Upper lobe of left lung (tissue), 6 donors: ENCODE data around the gene SRA1. TPM values are rescaled to one million over a fixed set of nuclear protein-coding genes. Genes with fewer than 3 reads are reported as not detected.
A peak's percentile ranks its signal among the peaks of the same experiment; 100 is the strongest.

Source experiments
- ATAC-seq, 2 donors: fragments of 200-7000 bp; cut with Tn5 transposase; one replicate each; pipeline ENCODE4 v1.9.1; 2022; ENCODE audit warnings: mild to moderate bottlenecking in 2 of 2, moderate library complexity in 2 of 2; ENCODE audit not compliant: low FRiP score in 2 of 2
- DNase-seq, 2 donors: peaks; one replicate each; pipeline ENCODE4 v3.0.0-alpha.2; 2019 to 2020
- H3K27ac ChIP-seq, 4 donors: fragments of 200-600 bp; sonication (generic); one replicate each; pipeline ENCODE4 v1.5.1; 2016 to 2019
- H3K27me3 ChIP-seq, 4 donors: fragments of 200-600 bp; sonication (generic); one replicate each; pipeline ENCODE4 v1.5.1; 2017 to 2019
- H3K36me3 ChIP-seq, 4 donors: fragments of 200-600 bp; sonication (generic); one replicate each; pipeline ENCODE4 v1.5.1; 2016 to 2019
- H3K4me1 ChIP-seq, 4 donors: fragments of 200-600 bp; sonication (generic); one replicate each; pipeline ENCODE4 v1.5.1; 2018 to 2019
- H3K4me3 ChIP-seq, 4 donors: fragments of 200-600 bp; sonication (generic); one replicate each; pipeline ENCODE4 v1.5.1; 2017 to 2019; ENCODE audit warnings: mild to moderate bottlenecking in 2 of 4, moderate library complexity in 1 of 4
- H3K9me3 ChIP-seq, 4 donors: fragments of 200-600 bp; sonication (generic); one replicate each; pipeline ENCODE4 v1.5.1; 2018 to 2019
- EP300 ChIP-seq, 4 donors: sonication (generic); formaldehyde crosslinking; IDR thresholded peaks; one replicate each; pipeline ENCODE4 v1.5.1; 2017; ENCODE audit warnings: antibody characterized with exemption in 4 of 4, control low read depth in 2 of 4
- POLR2A ChIP-seq, 4 donors: fragments of 450-650 bp; IDR thresholded peaks; one replicate each; pipeline ENCODE4 v1.5.1; 2016 to 2017; ENCODE audit warnings: antibody characterized with exemption in 4 of 4, mild to moderate bottlenecking in 2 of 4
- POLR2AphosphoS5 ChIP-seq, 2 donors: sonication (generic); formaldehyde crosslinking; IDR thresholded peaks; one replicate each; pipeline ENCODE4 v1.5.1; 2017; ENCODE audit warnings: antibody characterized with exemption in 2 of 2
- WGBS, 2 donors: methylation state at CpG; one replicate each; pipeline ENCODE4 v1.1.5; 2017 to 2018; 5-methylcytosine and 5-hydroxymethylcytosine counted together
- total RNA-seq, 6 donors: library from RNA; depleted of rRNA in 4 of 6; stranded (reverse); fragments of >200 nt in 4 of 6; gene quantifications; one replicate each; pipeline versions ENCODE4 v1.1.0 to v1.2.1, GENCODE V29; 2016 to 2021
- TF ChIP-seq, protein P1 (sequence below), 6 experiments: fragments of 450-650 bp in 4 of 6; fragments of 200-600 bp in 2 of 6; sonication (generic) in 2 of 6; IDR thresholded peaks; one replicate each; pipeline ENCODE4 v1.5.1; 2016 to 2019; ENCODE audit warnings: antibody characterized with exemption in 6 of 6
- donor health status: DM: no; HTN: no; CAD: no; lungs with moderate emphysema.
- donor health status: DM: no; HTN: yes; CAD: no; lungs with severe emphysema.

Gene SRA1
- total RNA-seq, 6 donors from 2014 or later = 23.1 to 31.6 (median 29.6) TPM

DNA sequence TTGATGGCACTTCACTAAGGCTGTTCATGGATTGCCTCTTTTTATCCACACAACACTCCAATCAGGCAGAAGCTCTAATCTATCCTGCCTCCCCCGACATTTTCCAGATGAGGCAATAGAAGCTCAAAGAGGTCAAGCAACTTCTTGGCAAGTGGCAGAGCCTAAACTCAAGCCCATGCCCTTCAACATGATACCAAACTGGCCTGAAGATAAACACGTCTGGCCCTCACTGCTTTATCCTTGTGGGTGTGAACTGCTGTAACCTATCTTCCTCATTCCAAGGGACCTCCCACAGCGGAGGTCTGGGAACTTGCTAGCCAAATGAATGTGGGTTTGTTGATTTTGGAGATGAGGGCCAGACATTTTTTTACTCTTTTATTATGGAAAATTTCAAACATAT is 16.9 kb upstream of the SRA1 start:
- Histone ChIP-seq H3K36me3 (peaks cover 0 to 7% (median under 1%) of the 10 kb centered on the region in 4 donors), H3K27ac (peak overlapping the region in 2 of 4 donors; percentile 59 to 68), H3K9me3 (no peaks in the 10 kb centered on the region), H3K4me1 (peaks cover 22 to 40% (median 33%) of the 10 kb centered on the region in 4 donors), H3K4me3 (no peak overlapping the region), H3K27me3 (no peaks in the 10 kb centered on the region)
- 41 to 56% methylated on average over 3 of the region's 3 CpGs for WGBS, 2 donors
- ATAC-seq (no peak), DNase-seq (no peak)
- TF ChIP-seq POLR2AphosphoS5 (IDR thresholded peaks at IDR 0.05) = peak in 1 of 2 donors; percentile 8
- no peak for TF ChIP-seq EP300 (IDR thresholded peaks at IDR 0.05)

GRCh38 chr5:140573683-140574082 is 16.4 kb upstream of the SRA1 start:
- H3K27me3 ChIP-seq = no peaks in the 10 kb centered on the region
- TF ChIP-seq, protein P1, sequence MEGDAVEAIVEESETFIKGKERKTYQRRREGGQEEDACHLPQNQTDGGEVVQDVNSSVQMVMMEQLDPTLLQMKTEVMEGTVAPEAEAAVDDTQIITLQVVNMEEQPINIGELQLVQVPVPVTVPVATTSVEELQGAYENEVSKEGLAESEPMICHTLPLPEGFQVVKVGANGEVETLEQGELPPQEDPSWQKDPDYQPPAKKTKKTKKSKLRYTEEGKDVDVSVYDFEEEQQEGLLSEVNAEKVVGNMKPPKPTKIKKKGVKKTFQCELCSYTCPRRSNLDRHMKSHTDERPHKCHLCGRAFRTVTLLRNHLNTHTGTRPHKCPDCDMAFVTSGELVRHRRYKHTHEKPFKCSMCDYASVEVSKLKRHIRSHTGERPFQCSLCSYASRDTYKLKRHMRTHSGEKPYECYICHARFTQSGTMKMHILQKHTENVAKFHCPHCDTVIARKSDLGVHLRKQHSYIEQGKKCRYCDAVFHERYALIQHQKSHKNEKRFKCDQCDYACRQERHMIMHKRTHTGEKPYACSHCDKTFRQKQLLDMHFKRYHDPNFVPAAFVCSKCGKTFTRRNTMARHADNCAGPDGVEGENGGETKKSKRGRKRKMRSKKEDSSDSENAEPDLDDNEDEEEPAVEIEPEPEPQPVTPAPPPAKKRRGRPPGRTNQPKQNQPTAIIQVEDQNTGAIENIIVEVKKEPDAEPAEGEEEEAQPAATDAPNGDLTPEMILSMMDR (IDR thresholded peaks at IDR 0.05) = no peak
- no peak for TF ChIP-seq POLR2AphosphoS5 (IDR thresholded peaks at IDR 0.05)
- no peak for TF ChIP-seq EP300 (IDR thresholded peaks at IDR 0.05)
- TF ChIP-seq POLR2A (IDR thresholded peaks at IDR 0.05) = no peak
- peaks cover 26 to 45% (median 38%) of the 10 kb centered on the region in 4 donors for H3K4me1 ChIP-seq
- no peak for ATAC-seq
- H3K27ac ChIP-seq = peak overlapping the region in 2 of 4 donors; percentile 59 to 68
- H3K9me3 ChIP-seq = no peaks in the 10 kb centered on the region
- H3K4me3 ChIP-seq = no peak overlapping the region
- DNase-seq = peak in 1 of 2 donors; percentile 73
- peaks cover 0 to 8% (median under 1%) of the 10 kb centered on the region in 4 donors for H3K36me3 ChIP-seq
- WGBS, 2 donors = 95% methylated on average over 7 of the region's 7 CpGs

GRCh38 chr5:140571105-140571504 is 13.8 kb upstream of the SRA1 start:
- Histone ChIP-seq H3K9me3 (no peaks in the 10 kb centered on the region), H3K4me1 (peaks cover 41 to 64% (median 45%) of the 10 kb centered on the region in 4 donors), H3K36me3 (peaks cover 2 to 32% (median 16%) of the 10 kb centered on the region in 4 donors), H3K27me3 (no peaks in the 10 kb centered on the region), H3K4me3 (no peak overlapping the region), H3K27ac (peak overlapping the region; percentile 12 to 97 (median 86))
- 82 to 84% methylated on average over 5 of the region's 5 CpGs for WGBS, 2 donors
- DNase-seq = peak in 1 of 2 donors; percentile 76
- TF ChIP-seq POLR2AphosphoS5 (IDR thresholded peaks at IDR 0.05) (peak in 1 of 2 donors; percentile 19), POLR2A (IDR thresholded peaks at IDR 0.05) (no peak)
- ATAC-seq = peak in 1 of 2 donors; percentile 6

GRCh38 chr5:140570488-140570887 is 13.2 kb upstream of the SRA1 start:
- ATAC-seq = no peak
- Histone ChIP-seq H3K4me1 (peaks cover 45 to 69% (median 48%) of the 10 kb centered on the region in 4 donors), H3K4me3 (no peak overlapping the region), H3K27ac (peak overlapping the region; percentile 12 to 97 (median 86)), H3K27me3 (no peaks in the 10 kb centered on the region), H3K36me3 (peaks cover 2 to 32% (median 16%) of the 10 kb centered on the region in 4 donors), H3K9me3 (no peaks in the 10 kb centered on the region)
- DNase-seq = no peak
- 94 to 100% methylated on average over 1 of the region's 1 CpG for WGBS, 2 donors
- TF ChIP-seq, protein P1 (IDR thresholded peaks at IDR 0.05) = no peak
- no peak for TF ChIP-seq POLR2A (IDR thresholded peaks at IDR 0.05)
- no peak for TF ChIP-seq EP300 (IDR thresholded peaks at IDR 0.05)
- no peak for TF ChIP-seq POLR2AphosphoS5 (IDR thresholded peaks at IDR 0.05)

DNA sequence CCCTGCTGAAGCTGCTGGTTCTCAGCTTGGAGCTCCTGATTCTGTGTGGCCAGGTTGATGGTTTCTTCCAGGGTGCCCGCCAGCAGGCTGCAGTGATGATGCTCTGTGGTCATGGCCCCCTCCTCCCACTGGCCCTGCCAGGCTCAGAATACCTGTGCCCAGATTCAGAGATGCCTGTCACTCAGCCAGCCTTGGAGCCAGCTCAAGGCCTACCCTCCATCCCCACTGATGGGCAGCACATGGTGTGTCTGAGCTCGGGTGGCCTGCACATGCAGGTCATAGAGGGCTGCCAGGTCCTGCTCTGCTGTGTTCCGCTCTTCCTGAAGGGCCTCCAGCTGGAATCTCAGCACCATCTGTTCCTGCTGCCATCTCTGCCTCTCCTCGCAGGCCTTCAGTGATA is 12.8 kb upstream of the SRA1 start:
- H3K27me3 ChIP-seq = no peaks in the 10 kb centered on the region
- TF ChIP-seq, protein P1 (IDR thresholded peaks at IDR 0.05) = no peak
- TF ChIP-seq POLR2A (IDR thresholded peaks at IDR 0.05) (no peak), EP300 (IDR thresholded peaks at IDR 0.05) (no peak), POLR2AphosphoS5 (IDR thresholded peaks at IDR 0.05) (no peak)
- peak overlapping the region; percentile 79 to 97 (median 86) for H3K27ac ChIP-seq
- WGBS, 2 donors = 86 to 95% methylated on average over 4 of the region's 4 CpGs
- H3K9me3 ChIP-seq = no peaks in the 10 kb centered on the region
- no peak for DNase-seq
- H3K36me3 ChIP-seq = peaks cover 2 to 32% (median 16%) of the 10 kb centered on the region in 4 donors
- no peak for ATAC-seq
- no peak overlapping the region for H3K4me3 ChIP-seq
- H3K4me1 ChIP-seq = peaks cover 48 to 69% (median 51%) of the 10 kb centered on the region in 4 donors

DNA sequence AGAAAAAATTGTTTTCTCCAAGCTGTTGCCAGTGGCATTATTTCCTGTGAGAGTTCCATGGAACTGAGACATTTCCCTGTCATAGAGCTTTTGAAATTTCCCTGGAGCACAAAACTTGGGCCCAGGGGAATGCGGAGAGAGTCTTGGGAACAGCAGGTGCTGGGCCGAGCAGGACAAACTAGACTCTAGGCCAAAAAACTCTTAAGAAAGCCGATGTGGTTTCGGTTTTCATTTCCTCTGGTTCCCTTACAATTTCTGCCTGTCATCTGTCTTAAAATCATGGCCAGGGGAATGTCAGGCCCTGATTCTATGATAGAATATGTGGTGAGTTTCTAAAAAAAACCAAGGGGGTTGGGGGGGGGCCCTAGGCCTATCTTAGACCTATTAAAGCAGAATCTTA is 11.9 kb upstream of the SRA1 start:
- TF ChIP-seq POLR2A (IDR thresholded peaks at IDR 0.05) = no peak
- TF ChIP-seq, protein P1 (IDR thresholded peaks at IDR 0.05) = no peak
- peak; percentile 24 to 46 for TF ChIP-seq POLR2AphosphoS5 (IDR thresholded peaks at IDR 0.05)
- TF ChIP-seq EP300 (IDR thresholded peaks at IDR 0.05) = no peak
- H3K27ac ChIP-seq = peak overlapping the region; percentile 79 to 97 (median 86)
- H3K27me3 ChIP-seq = no peaks in the 10 kb centered on the region
- no peak overlapping the region for H3K4me3 ChIP-seq
- peaks cover 45 to 65% (median 52%) of the 10 kb centered on the region in 4 donors for H3K4me1 ChIP-seq
- H3K9me3 ChIP-seq = no peaks in the 10 kb centered on the region
- WGBS, 2 donors = 19 to 26% methylated on average over 4 of the region's 4 CpGs
- no peak for ATAC-seq
- no peak for DNase-seq
- peaks cover 2 to 32% (median 16%) of the 10 kb centered on the region in 4 donors for H3K36me3 ChIP-seq
